Measurements from ENCODE around the gene PTGIS.

PTGIS gene

DNA sequence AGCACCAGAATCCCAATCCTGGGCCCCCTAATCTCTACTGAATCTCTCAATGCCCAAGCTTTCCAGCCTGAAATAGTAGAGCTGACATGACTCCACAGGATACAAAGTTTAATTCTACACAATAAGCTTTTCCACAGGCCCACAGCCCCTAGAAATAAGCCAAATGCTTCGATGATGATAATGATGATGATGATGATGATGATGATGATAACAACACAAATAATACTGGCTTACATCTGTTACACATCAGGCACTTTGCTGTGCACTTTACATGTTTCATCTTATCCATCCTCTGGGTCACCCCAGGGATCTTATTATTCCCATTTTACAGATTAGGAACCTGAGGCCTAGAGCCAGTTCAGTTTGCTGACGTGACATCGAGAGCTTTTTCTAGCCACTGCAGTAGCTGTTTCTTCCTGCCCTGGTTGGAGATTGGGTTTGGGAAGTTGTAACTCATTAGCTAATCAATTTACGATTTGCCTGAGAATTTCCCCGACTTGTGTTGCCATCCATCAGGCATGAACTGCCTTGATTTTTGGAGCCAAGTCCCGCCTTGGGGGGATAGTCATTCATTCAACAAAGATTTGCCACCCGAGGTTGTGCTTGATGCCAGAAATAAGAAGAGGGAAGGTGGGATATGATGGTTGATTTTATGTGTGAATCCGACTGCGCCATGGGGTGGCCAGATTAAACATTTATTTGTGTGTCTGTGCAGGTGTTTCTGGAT is 105.9 kb downstream of the PTGIS start:
- no peak for DNase-seq

DNA sequence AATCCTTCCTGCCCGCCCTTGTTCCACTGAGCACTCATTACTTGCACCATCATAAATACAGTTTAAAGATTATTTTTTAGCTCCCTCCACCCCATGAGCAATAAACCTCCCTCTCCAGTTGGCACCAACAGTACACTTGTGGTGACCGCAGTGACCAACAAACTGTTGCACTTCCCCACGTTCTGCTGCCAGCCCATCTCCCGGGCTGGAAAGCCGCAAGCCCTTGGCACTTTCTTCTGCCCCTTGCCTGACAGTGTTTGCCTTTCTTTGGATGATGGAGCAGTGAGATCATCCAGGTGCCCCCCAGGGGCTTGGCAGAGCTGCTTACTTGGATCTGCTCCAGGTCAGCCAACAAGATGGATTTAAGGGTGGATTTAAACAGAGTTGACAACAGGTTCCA is 107.0 kb downstream of the PTGIS start:
- DNase-seq, result no peak

DNA sequence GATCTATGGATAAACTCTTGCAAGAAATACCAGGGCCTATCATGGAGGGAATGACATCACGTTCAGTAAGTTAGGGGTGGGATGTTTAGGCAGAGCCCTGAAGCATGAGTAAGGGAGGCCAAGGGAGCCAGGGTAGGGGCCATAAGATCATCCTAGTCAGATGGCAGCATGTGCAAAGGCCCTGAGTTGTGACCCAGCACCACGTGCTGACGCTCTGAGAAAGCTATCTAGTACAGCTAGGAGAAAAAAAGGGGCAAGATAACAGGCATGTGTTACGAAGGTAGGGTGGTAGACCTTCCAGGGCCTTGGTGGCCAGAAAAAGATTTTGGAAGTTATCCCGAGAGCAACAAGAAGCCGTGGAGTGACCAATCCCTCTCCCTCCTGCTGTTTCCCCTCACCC is 107.8 kb downstream of the PTGIS start:
- no peak for DNase-seq

DNA sequence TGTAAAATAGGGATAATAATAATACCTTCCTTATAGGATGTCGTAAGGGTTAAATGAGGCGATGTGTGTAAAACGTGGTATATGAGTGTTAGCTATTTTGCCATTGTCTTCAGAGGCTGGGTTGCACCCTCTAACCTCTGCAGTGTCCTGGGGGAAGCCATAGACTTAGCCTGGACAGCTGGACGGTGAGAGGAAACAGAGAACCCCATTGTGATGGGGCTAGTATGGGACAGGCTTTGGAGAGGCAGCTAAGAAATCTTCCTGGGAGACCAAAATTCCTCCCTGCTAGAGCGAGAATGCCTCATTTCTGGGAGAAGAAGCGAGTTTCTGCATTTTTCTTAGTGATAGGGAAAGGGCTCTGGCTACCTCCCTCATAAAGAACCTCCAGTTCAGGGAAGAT is 108.3 kb downstream of the PTGIS start:
- DNase-seq, result no peak

DNA sequence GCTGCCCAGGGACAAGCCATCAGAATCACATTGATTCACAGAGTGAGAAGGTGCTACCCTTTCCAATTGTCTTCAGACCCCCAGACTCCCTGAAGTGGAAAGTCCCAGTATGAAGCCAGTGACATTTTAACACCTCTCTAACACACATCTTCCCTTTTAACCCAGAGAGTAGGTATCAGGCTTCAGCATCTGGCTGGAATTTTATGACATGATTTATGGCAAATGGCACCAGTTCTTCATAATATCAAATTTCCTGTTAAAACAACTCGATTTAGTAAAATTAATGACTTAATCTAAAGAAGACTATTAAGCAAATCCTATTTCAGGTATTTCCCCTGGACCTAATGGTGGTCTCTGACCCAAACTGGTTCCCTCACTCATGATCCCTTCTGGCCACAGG is 110.5 kb downstream of the PTGIS start:
- no peak for DNase-seq

DNA sequence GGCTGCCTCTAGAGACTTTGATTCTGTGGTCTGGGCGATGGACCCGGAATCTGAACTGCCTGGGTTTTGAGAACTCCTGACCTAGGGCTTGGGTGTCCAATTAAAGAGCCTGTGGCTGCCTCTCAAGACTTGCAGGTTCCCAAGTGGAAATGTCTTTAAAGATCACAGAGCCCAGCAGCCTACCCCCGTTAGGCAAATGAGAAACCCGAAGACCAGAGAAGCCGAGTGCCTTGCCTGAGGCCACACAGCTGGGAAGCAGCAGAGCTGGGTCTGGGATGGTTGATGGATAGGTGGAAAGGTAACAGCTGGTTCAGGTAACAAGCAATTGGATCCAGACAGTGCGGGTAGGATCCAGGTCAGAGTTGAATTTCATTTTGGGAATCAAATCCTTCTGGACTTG is 111.3 kb downstream of the PTGIS start:
- no peak for DNase-seq

DNA sequence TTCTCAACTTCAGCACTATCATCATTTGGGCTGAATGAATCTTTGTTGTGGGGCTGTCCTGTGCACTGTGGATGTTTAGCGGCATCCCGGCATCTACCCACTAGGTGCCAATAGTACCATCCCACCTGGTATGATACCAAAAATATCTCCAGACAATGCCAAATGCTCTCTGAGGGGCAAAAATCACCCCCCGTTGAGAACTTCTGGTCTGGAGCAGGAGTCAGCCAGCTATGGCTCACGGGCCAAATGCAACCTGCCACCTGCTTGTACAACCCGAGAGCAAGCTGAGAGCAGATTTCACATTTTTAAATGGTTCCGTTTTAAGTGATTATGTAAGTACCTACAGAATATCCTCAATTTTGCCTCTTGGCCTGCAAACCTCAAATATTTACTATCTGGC is 112.2 kb downstream of the PTGIS start:
- no peak for DNase-seq

Data from CD4-positive, alpha-beta T cell treated with Interleukin-6 for 4 hours (primary cell).